DND-41 (cell line): Measurements from ENCODE around the gene ZNF416.

Source experiments
- EZH2 ChIP-seq: IDR thresholded peaks from 3 replicates; pipeline ENCODE4 v1.6.1; 2012; ENCODE audit warnings: borderline replicate concordance, low read depth, mild to moderate bottlenecking, moderate library complexity, low read length, inconsistent platforms; ENCODE audit not compliant: severe bottlenecking
- TF ChIP-seq, protein P1 (sequence below): IDR thresholded peaks from 2 replicates; pipeline ENCODE4 v1.5.1; 2012; ENCODE audit warnings: borderline replicate concordance, low read length, moderate library complexity, mild to moderate bottlenecking; ENCODE audit not compliant: poor library complexity, severe bottlenecking; ENCODE audit errors: extremely low read depth

DNA sequence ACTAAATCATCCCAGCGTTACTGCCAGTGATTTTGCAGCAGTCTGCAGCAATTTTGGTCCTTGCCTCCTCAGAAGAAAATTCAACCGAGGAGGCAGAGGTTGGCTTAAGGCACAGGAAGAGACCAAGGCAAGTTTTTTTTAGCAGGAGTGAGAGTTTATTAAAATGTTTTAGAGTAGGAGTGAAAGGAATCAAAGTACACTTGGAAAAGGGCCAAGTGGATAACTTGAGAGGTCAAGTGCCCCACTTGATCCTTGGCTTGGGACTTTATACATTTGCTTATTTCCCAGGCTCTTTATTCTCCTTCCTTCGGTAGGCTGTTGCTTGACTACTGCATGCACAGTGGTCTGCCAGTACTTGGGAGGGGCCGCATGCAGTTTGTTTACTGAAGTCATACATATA lies 32.4 kb upstream of the ZNF416 start:
- TF ChIP-seq, protein P1, sequence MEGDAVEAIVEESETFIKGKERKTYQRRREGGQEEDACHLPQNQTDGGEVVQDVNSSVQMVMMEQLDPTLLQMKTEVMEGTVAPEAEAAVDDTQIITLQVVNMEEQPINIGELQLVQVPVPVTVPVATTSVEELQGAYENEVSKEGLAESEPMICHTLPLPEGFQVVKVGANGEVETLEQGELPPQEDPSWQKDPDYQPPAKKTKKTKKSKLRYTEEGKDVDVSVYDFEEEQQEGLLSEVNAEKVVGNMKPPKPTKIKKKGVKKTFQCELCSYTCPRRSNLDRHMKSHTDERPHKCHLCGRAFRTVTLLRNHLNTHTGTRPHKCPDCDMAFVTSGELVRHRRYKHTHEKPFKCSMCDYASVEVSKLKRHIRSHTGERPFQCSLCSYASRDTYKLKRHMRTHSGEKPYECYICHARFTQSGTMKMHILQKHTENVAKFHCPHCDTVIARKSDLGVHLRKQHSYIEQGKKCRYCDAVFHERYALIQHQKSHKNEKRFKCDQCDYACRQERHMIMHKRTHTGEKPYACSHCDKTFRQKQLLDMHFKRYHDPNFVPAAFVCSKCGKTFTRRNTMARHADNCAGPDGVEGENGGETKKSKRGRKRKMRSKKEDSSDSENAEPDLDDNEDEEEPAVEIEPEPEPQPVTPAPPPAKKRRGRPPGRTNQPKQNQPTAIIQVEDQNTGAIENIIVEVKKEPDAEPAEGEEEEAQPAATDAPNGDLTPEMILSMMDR = no peak
- no peak for TF ChIP-seq EZH2
